ENCODE data around the gene ZNF496.
A peak's percentile ranks its signal among the peaks of the same experiment; 100 is the strongest.

The ZNF496 gene

DNA sequence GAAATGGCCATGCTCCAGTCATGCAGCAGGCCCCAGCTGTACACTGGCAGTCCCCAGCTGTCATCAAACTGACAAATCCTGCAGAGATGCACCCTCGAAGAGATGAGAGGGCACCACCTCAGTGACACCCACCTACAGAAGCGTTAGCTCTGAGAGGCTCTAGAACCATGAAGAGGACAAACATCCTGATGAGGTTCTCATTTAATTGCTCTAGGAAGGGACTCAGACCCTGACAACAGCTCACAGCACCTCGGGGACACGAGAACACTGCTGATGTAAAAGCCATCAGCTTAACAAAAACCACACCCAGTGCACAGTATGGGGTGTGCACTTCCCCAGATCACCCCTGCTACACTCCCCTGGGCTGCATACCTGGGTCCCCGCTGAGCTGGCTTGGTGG lies 3.4 kb downstream of the ZNF496 start:
- no peak for DNase-seq (ENCODE audit: low read depth in 3 of 3)

DNA sequence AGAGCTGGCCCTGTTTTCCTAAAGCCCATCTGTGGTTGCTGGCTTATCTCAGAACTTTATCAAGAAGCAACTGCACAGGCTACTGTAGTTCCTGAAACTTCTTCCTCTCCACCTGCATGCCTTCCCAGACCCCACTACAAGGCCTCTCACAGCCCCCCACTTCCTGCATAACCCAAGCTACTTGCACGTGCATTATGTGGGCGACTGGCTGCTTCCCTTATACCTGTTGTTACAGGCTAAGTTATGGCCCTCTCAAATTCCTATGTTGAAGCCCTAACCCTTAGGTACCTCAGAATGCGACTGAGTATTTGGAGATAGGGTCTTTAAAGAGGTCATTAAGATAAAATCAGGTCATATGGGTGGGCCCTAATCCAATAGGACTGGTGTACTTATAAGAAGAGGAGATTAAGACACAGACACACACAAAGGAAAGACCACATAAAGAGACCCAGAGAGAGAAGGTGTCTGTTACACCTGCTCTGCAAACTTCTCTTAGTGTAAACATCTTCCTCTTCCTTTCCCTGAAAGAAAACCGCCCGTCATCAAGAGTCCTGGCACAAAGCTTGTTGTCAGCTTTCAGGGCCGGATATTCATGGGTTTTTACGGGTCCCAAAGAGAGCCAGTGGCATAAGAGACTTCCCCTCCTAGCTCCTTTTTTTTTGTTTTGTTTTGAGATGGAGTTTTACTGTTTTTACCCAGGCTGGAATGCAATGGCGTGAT lies 5.1 kb downstream of the ZNF496 start:
- DNase-seq (ENCODE audit: low read depth in 3 of 3): no peak

DNA sequence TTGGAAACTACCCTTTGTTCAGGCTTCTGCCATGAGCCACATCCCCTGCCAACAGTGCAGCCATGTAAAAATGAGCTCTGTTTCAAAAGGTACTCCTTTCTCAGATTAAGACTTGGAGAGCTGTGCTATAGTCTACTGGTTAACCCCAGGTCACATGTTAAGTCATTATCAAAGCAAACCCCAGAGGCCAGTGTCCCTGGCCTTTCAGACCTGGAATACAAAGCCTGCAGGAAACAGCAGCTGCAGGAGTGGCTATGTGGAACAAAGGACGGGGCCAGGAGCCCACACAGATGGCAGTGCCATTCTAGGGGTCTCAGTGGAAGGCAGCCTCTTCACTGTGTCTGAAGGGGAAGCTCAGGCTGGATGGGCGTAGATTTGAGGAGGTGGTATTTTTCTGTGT lies 6.7 kb downstream of the ZNF496 start:
- DNase-seq (ENCODE audit: low read depth in 3 of 3): no peak

DNA sequence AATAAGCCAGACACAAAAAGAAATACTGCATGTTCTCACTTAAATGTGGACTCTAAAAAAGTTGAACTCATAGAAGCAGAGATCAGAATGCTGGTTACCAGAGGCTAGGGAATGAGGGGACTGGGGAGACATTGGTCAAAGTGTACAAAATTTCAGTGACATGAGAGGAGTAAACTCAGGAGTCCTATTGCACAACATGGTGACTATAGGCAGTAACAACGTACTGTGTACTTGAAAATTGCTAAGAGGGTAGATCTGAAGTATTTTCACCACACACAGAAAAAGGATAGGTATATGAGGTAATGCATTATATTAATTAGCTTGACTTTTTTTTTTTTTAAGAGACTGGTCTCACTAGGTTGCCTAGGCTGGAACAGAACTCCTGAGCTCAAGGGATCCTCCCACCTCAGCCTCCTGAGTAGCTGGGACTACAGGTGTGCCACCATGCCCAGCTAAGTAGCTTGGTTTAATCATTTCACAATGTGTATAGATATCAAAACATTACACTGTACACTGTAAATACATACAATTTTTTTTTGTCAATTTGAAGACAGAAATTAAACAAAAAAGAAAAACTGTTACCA lies 7.4 kb downstream of the ZNF496 start:
- DNase-seq (ENCODE audit: low read depth in 3 of 3): no peak

DNA sequence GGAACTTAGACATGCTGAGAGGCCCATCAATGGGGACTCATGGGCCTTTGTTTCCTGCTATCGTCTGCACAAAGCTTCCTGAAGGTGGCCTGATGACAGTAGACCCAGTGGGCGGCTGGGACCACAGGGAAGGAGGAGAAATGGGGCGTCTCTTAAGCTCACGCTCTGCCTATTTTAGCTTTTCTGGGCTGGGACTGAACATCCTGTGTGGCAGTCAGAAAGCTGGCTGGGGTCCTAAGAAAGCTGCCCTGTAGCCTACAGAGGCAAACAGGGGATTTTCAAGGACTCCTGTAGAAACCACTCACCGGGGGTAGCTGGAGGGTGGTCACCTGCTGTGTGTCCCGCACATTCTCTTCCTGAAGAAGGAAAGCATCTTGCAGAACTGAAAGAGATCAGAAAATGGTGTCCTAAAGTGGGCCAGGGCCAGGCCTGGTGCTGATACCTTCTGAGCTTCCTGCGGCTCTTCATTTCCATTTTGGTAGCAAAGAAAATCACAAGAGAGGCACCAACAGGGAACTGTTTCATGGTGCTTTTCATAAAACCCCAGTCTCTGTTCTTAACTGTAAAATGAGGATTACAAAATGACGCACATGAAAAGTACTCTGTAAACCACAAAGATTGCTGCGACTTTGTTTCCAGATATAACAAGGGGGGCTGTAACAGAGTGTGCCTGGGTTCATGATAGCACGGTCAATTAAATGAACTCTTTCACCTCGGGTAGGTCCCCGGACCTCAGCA lies 8.6 kb downstream of the ZNF496 start:
- peak in 1 of 3 experiments; percentile 23 for DNase-seq (ENCODE audit: low read depth in 3 of 3)

DNA sequence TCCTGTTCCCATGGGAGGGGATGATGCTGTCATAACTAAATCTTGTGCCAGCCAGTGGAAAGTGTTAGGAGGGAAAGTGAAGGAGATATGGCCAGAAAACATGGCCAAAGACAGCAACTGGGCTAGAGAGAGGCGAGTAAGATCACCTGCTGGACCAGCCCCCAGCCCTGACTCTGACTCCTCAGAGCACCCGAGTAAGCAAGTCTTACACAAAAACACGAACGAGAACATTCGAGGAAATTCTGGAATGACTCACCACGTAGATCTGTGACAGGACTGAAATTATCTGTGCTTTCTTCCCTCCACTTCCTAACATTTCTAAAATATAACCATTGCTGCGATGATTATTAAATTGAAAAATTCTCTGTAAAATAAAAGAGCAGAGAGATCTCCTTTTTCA lies 9.2 kb downstream of the ZNF496 start:
- no peak for DNase-seq (ENCODE audit: low read depth in 3 of 3)

DNA sequence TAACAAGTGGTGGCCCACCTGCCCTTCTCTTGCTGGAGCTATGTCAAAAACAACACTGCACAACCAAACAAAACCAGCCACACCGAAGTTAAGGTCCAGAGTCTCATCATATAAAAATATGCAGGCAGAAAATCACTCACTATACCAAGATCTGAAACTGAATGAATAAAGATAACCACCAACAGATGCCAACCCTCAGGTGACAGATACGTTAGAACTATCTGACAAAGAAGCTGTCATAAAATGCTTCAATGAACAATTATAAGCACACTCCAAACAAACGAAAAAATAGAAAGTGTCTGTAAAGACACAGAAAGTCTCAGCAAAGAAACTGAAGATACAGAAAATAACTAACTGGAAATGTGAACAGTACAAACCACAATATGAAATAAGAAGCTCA lies 14.0 kb downstream of the ZNF496 start:
- no peak for DNase-seq (ENCODE audit: low read depth in 3 of 3)

DNA sequence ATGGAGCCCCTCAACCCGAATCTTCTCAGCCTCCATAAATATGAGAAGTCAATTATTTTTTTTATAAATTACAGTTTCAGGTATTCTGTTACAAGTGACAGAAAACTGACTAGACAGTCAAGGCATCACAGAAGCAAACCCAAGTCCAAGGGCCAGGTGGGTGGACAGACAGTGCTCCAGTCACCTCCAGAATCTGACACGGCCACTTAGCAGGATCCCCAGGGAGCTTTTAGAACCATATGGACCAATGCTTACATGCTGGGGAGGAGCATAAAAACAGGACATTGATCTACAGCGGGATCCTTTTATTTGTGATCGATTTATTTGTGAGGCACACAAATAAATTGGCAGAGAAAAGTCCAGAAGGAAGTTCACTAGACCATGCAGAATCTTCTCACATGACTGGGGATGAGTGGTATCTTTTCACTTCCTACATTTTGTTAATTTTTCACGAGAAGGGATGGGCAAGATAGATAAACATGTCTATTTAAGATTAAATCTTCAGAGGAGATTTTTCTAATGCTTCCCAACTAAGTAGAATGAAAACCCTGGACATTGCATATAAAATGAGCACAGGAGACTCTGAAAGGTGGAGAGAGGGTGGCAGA lies 15.0 kb downstream of the ZNF496 start:
- DNase-seq (ENCODE audit: low read depth in 3 of 3): no peak

DNA sequence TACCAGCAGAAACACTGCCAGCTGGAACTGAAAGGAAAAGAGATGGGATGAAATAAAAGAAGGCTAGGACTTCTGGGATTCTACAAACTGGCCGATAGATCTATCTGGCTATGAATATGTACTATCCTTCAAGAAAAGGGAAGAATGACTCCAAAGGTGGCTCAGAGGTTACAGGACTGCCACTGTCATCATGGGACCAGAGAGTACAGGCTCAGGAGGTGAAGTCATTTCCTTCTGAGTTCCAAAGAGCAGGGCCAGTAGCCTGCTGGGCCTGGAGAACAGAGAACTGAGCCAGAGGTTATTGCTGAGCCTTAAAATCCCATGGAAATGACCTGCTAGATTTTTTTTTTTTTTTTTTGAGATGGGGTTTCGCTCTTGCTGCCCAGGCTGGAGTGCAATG lies 27.6 kb downstream of the ZNF496 start:
- no peak for DNase-seq (ENCODE audit: low read depth in 3 of 3)

DNA sequence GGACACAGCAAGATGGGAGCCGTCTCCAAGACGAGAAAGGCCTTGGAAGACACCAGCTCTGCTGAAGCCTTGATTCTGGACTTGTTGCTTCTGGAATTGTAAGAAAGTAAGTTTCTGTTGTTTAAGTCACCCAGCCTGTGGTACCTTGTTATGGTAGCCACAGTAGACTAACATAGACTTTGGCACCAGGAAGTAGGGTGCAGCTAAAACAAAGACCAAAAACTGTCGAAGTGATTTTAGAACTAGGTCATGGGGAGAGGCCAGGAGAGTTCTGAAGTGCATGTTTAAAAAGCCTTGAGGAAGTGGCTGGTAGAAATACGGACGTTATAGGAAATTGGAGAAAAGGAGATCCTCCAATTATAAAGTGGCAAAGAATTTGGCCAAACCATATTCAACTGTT lies 28.5 kb downstream of the ZNF496 start:
- no peak for DNase-seq (ENCODE audit: low read depth in 3 of 3)

DNA sequence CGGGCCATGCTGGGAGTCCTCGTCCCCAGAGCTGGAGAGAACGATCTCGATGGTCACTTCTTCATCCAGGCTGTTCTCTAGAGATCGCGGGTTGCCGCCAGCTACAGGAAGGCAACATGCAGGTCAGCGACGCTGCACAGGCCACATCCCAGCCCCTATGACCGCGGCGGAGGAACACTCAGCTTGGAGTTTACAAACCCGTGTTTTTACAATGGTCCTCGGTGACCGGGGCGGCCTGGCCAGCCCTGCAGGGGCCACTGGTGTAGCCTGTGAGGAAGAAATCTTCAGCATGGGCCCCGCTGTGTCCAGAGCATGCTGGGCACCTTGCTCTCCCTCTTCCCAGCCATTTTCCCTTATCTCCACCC lies 30.5 kb downstream of the ZNF496 start:
- DNase-seq (ENCODE audit: low read depth in 3 of 3): no peak

DNA sequence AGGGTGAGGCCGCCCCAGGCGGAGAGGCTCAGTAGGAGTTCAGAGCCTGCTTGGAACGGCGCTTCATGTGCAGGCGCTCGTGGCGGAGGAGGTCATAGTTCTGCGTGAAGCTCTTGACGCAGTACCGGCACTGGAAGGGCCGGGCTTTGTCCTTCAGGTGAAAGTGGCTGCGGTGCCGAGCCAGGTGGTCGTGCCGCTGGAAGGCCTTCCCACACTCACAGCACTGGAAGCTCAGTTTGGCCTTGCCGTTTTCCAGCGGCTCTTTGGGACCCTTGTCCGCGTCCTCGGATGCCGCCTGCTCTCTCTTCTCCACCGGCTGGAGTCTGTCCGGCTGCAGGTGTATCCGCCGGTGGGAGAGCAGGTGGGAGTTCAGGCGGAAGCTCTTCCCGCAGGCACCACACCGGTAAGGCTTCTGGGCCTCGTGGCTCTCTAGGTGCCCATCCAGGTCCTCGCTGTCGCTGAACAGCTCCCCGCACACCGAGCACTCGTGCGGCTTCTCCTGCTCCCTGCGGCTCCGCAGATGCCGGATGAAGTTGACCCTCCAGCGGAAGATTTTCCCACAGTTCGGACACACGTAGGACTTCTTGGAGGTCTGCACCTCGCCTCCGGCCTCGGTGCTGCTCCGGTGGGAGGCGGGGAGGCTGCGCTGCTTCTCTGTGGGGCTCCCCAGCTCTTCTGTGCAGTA lies 31.0 kb downstream of the ZNF496 start:
- DNase-seq (ENCODE audit: low read depth in 3 of 3): no peak

DNA sequence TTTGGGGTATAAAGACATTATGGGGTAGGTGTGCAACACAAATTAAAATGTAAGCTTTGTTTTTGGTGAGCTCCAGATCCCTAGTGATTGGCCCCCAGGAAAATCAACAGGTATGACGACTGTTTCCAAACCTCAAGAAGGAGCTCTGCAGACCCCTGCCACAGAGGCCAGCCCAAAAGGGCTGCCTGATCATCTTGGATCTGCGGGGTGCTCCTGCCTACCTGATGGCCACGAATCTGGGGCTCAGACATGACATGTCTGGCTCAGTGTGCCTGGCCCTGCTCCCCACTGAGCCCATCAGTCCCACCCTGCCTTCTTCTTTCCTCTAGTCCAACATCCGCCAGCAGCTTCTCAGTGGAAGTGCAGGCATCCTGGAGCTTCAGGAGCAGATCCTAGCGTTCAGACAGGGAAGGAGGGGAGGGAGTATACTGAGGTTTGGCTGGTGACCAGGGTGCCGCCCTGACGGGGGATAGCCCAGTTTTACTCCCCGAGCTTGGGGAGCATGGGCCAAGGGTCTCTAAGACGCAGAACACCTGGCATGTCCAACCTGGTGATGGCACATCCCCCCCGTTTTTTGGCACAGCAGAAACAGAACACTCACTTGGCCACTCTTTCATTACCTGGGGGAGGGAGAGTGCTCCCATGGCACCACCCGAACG lies 31.8 kb downstream of the ZNF496 start:
- no peak for DNase-seq (ENCODE audit: low read depth in 3 of 3)

DNA sequence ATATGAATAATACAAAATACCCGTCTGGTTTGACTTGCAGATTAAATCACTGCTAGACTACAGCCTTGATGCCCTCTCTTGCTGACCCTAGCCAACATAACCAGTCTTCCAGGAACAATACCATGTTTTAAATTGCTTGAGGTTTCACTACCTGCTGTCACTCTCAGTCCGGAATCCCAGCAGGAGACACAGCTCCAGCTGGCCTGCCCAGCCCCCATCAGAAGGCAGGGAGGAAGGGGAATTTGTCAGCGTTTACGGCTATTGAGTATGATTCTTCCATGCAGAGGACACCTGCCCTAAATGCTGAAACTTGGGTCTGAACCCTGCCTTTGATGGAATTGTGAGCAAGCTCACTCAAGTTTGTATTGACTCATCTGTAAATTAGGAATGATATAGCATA lies 33.0 kb downstream of the ZNF496 start:
- DNase-seq (ENCODE audit: low read depth in 3 of 3): no peak

DNA sequence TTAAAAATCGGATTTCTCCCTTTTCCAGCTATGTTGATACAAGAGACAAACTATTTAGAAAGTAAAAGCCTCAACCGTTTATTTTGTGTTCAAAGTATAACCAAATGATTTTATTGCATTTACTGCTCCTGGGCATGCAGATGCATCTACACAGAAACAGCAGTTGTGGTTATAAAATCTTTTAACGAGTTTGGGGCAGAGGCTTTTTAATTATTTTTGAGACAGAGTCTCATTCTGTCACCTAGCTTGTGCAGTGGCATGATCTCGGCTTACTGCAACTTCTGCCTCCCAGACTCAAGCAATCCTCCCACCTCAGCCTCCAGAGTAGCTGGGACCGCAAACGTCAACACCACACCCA lies 33.6 kb downstream of the ZNF496 start:
- no peak for DNase-seq (ENCODE audit: low read depth in 3 of 3)

DNA sequence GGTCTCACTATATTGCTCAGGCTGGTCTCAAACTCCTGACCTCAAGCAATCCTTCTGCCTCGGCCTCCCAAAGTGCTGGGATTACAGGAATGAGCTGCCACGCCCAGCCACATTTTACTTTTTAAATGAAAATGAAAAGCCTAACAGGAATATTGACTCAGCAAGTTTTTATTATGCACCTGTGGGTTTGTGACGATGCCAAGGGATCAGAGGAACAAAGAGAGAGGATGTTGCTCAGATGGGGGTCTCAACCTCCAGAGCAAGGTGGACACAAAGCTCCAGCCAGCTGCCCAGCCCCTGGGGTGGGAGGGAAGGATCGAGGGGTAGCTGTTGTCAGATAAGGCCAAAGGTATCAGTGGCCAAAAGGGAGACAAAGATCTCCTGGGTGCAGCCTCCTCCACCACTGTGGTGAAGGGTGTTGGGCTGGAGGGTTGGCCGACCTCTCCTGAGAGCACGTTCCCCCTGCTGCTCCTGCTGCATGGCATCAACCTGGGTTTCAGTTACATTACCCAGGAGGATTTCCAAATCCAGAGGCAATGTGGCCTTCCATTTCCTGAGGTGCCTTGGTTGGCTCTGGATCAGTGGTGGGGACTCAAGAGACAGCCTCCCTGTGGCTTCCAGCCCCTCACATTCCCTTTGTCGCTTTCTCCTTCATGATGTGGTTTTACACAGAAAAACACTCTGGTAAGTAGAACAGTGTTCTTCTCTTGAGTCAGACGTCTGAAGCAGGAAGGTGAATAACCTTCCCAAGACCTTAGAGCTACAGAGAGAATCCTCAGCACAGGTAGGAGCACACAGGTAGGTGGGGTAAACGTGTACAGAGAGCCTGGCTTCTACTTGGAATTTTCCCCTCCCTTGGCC lies 34.2 kb downstream of the ZNF496 start:
- DNase-seq (ENCODE audit: low read depth in 3 of 3): no peak

DNA sequence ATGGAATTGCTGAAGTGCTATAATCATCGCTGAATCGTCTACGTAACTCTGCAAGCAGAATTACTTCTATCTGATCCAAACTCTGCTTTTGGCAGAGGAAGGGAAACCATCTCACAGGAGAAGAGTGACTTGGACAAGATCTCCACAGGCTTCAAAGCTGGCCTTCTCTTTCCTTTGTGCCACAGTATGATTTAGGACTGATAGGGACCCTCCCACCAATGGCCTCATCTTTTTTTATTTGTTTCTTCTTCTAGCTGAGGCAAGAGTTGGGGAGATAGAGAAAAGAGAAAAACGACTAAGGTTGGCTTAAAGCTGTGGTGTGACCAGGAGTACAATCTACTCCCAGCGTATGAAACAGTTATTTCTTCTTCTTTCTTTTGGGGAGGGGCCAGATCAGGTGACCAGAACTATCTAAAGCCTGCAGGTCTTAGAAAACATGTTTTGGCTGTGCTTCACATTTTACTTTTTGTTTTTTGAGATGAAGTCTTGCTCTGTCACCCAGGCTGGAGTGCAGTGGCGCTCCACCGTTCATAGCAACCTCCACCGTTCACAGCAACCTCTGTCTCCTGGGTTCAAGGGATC lies 35.0 kb downstream of the ZNF496 start:
- DNase-seq (ENCODE audit: low read depth in 3 of 3): no peak

DNA sequence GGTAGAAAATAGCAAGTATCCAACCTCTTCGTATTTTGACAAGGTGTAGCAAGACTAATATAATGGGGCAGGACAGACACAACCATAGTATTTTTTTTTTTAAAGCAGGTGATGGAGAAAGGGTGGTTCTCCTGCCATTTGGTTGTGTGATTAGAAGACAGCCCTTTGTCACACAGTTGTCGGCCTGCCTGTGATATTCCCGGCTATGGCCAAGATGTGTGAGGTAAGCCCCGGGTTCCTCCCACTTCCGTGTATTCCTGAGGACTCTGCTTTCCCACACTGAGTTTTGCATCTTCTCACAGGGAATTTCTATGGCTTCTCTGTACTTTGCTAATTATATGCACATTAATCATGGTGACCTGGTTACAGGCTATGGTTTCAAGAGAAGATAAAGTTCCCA lies 35.9 kb downstream of the ZNF496 start:
- DNase-seq (ENCODE audit: low read depth in 3 of 3): no peak

DNA sequence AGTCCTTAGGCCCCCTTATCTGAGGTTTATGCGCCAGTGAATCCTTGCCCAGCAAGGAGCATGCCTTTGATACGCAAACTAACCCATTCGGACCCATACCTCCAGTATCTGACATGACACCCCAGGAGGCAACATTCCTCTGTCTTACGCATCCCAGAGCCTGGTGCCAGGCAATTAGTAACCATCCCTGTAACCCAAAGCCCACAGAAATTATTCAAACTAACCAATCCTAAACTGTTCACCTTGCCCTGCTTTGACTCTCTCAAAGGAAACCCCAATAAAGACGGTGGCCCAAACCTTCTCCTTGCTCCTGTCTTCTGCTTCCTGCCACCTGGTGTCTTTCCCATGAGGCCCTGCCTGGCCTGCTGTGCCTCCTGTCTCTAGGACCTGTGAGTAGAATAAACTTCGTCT lies 36.4 kb downstream of the ZNF496 start:
- no peak for DNase-seq (ENCODE audit: low read depth in 3 of 3)

DNA sequence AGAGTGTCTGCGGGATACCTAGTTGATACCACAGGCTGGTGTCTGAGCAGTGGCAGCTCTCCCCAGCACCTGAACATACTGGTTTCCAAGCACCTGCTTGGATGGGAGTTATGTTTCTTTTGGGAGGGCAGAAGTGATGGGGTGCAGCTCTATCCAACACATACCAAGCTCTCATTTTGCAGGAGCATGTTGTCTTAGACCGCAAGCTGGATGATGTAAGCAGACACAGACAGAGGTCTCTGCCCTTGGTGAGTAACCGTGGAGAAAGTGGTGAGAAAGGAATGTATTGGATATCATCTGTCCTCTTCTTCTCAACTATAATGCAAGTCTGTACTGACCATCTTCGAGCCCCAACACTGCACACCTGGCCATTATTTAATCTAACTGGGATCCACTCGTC lies 37.4 kb downstream of the ZNF496 start:
- no peak for DNase-seq (ENCODE audit: low read depth in 3 of 3)

DNA sequence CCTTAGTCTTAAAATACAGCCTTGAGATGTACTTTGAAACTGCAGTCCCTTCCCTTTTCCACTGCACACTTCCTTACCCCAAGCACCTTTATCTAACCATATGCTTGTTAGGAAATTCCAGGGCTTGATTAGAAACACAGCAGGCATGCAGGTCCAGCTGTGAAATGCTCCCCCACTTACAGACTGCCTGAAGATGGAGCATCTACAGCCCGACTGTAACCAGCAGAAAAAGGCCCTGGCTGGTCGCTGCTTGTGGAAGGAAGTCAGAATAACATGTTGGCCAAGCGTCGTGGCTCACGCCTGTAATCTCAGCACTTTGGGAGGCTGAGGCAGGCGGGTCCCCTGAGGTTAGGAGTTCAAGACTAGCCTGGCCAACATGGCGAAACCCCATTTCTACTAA lies 38.6 kb downstream of the ZNF496 start:
- no peak for DNase-seq (ENCODE audit: low read depth in 3 of 3)
